ENCODE measurements around the gene ADAMTS16.

The ADAMTS16 gene

DNA sequence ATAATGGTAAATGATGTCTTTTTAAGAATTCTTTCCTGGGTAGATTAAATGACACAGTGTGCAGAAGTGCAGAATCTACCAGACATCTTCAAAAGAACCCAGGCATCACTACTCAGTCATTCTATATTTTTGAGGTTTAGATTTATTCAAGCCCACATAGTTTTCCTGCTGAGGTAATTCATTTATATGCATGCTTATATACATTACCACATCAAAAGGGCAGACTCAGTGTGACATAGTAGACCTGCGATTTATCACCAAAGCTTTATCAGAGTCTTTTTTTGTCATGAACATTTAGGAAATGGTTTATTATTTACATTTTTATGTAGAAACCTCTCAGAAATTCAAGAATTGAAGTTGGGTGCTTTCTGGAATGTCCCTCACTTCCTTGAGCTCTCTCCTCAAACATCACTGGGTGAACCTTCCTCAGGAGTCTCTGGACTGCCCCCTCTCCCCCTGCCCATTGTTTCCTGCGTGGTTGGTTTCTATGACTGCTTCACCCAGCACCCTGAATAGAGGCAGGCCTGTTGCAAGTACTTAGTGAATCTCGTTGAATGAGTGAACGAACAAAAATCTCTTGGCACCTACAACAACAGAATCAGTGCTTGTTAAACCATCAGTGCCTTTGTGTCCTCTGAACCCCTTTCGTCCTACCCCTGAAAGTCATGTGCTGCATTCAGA lies 42.5 kb downstream of the ADAMTS16 start:
- in situ Hi-C loops (cut with MboI; ENCODE audit: low sequenced_read_pairs) = no loop called here

DNA sequence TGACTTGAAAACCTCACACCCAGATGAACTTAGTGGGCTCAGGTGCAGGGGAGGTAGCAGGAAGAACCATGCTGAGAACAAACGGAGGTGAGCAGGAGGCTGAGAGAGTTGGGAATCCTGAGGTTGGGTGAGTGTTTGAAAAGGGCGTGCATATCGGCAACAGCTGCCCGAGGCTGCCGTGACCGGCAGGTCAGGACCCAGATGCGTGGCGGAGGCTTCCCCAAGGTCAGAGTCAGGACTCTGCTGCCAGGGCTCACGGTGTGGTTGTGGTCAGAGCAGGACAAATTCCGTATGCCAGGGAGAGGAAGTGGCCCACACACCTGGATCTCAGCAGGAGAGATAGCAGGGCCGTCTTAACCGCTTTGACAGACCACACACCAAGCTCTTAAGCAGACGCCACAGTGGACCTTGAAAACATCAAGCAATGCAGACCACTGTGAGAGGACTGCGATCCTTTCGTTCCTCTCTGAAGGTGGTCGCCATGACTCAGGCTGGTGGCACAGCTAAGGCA lies 43.1 kb downstream of the ADAMTS16 start:
- in situ Hi-C loops (cut with MboI; ENCODE audit: low sequenced_read_pairs) = no loop called here

DNA sequence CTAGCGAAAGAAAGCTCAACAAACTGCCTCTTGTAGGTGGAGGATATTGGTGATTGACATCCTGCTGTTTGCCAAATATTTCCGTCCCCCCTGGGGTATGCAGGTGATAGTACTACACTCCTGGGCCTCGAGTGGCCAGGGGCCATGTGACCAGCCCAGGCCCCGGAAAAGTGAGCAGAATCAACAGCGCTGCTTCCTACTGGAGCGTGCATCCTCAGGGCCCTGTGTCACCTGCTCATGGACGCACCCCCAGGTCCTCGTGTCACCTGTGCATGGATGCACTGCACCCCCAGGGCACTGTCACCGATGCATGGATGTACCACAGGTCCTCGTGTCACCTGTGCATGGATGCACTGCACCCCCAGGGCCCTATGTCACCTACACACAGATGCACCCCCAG lies 43.8 kb downstream of the ADAMTS16 start:
- in situ Hi-C loops (cut with MboI; ENCODE audit: low sequenced_read_pairs) = no loop called here

DNA sequence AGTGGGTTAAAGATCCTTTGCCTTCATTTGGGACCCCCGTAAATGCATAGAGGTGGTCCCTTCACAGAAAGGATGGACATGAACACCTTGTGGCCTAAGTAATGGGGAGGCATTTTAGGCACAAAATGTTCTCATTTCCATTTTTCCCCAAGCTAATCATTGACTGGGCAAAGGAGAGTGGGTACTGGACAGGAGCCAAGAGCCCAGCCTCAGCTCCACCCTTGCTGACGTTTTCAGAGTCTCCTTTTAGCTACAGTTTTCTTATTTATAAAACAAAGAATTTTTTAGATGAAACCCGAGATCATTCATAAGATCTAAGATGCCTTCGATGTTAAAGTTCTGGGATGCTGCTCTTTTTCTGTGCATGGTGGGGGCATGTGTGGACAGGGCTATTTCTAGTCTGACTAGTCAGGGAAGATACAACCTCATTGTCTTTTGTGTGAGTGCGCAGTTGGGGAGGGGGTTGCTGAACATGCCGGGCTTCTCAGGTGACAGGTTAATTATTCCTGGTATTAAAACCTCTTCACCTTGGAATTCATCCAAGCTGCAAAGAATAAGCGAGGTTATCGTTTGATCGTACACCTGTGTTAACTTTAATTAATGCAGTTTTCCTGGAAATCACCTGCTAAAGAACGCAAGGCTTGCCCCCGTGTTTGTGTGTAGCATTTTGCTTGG lies 48.4 kb downstream of the ADAMTS16 start:
- in situ Hi-C loops (cut with MboI; ENCODE audit: low sequenced_read_pairs) = no loop called here

DNA sequence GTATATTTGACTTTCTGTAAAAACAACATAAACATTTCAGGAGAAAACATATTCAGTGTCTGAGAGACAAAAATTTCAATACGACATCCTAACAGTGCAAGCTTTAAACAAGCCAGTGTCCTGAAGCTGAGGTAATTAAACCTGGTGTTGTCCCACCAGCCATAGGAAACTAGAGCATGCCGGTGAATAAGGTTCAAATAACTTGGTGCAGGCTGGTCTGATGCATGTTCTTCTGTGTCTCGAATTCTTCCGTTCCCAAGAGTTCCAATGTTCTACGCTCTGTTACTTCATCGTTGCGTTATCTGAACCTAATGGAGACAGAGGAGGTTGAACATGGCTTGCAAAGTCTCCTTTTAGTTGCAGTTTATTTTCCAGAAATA lies 48.9 kb downstream of the ADAMTS16 start:
- in situ Hi-C loops (cut with MboI; ENCODE audit: low sequenced_read_pairs) = no loop called here

DNA sequence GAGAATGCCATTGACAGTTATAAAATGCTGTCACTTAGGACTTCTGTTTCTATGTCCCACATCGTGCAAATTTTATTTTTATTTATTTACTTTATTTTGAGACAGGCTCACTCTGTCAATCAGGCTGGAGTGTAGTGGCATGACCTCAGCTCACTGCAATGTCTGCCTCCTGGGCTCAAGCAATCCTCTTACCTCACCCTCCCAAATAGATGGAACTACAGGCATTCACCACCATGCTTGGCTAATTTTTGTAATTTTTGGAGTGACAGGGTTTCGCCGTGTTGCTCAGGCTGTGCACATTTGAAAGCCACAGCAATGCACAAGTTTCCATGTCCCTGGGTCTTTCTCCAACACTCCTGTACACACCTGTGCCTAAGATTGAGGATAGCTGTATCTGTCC lies 51.8 kb downstream of the ADAMTS16 start:
- in situ Hi-C loops (cut with MboI; ENCODE audit: low sequenced_read_pairs) = no loop called here

DNA sequence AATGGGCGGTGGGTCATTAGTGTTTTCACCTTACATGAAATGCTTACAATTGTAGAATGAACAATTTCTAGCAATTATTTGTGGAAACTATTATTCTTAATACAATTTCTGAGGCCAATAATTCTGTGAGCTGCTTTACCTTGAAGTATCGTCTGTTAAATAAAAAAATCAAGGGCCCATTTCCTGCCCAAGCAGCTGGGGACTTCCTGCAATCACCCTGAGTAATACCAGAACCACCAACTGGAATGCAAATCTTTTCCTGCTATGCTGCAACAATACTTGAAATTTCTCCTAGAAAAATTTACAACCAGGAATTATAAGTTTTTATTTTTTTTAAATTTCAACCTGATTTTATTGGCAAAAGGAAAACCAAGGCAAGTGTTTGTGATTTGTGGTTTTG lies 52.6 kb downstream of the ADAMTS16 start:
- in situ Hi-C loops (cut with MboI; ENCODE audit: low sequenced_read_pairs) = no loop called here

DNA sequence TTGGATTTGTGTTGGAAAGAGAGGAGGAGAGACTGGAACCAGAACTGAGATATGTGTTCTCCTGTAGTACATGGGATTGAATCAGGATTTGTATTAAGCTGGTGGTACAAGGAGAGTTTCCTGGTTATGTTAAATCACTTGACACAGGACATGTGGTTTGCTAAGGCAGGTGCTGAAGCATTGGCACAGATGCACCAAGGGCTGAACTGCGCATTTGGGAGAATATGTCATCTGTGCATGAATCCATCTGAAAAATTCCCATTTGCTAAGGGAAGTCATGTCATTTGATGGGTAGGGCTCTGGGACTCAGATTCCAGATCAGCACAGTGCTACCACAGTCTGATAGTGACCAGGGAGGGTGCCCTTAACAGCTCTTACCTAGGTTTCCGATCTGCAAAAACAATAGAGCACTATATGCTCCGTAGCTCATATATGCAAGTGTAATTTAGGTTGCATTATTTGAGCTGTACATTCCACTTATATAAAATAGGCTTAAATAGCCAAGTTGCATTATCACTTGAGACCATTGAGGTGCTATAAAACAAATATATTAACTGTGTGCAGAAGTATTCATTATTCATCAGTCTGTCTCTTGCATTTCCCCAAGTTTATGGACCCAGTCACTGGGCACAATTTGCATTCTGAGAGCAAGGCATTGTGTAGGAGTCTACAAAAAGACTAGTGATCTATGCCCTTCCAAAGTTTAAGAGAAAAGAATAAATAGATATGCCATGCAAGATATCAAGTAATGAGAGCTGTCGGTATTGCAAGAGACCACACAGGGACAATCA lies 55.2 kb downstream of the ADAMTS16 start:
- in situ Hi-C loops (cut with MboI; ENCODE audit: low sequenced_read_pairs) = no loop called here

DNA sequence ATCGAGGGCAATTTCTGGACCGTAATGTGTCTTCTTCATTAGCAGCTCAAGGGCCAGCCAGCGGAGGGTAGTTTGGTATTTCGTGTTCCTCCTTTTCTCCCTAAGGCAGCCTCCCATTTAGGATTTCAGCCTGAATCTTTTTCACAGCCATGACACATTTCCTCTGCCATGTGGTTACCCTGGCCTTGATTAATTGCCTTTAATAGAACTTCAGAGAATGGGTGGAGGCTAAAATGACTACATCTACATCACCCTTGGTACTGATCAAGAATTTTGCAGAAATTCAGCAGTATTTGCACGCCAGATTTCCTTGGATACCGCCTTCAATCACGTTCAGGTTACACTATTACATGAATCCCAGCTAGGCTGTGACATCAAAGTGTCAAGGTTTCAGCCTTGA lies 58.0 kb downstream of the ADAMTS16 start:
- in situ Hi-C loops (cut with MboI; ENCODE audit: low sequenced_read_pairs) = no loop called here

DNA sequence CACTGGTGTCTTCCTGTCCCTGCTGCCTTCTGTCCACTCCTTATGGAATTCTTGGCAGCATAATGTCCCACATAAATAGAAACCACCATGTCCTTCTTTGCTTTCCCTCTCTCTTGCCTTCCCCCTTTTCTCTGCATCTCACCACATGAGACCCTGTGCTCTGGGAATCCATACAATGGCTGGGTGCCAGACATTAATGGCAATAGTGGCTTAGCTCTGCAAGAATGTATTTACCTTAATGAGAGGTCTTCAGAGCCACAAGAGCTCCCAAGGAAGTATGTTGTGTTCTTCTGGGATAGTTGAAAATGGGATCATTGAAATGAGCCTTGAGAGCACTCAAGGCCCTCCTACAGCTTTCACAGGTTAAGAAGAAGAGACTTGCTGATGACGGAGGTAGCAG lies 58.7 kb downstream of the ADAMTS16 start:
- in situ Hi-C loops (cut with MboI; ENCODE audit: low sequenced_read_pairs) = no loop called here

DNA sequence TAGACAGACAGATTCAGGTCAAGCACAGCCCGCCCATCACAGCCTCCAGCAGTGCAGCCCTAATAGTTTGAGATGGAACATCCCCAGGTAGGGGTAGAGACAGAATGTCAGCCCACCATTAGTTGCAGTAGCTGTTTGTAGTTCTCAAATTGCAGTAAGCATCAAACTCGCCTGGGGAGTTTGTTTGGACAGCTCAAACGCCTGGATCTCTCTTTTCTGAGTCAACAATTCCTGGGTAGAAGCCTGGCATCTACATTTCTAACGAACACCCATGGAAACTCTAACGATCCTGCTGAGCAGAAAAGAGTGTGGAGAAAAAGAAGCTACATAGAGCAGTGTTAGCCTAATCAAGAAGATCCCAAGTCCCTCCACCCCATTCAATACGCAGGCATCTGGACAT lies 59.4 kb downstream of the ADAMTS16 start:
- in situ Hi-C loops (cut with MboI; ENCODE audit: low sequenced_read_pairs) = no loop called here

DNA sequence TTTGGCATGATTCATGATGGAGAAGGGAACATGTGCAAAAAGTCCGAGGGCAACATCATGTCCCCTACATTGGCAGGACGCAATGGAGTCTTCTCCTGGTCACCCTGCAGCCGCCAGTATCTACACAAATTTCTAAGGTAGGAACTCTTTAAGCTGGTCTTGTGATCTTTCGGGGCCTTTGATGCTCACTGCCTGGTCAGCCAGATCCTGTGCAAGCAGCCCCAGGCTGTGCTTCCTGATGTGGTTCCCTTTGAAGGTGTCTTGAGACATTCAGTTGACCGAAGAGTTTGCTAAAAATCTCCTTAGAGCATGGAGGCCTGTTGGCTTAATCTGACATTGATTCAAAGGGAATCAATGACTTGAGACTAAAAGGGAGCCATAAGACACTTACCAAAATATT lies 60.0 kb downstream of the ADAMTS16 start:
- in situ Hi-C loops (cut with MboI; ENCODE audit: low sequenced_read_pairs) = no loop called here

DNA sequence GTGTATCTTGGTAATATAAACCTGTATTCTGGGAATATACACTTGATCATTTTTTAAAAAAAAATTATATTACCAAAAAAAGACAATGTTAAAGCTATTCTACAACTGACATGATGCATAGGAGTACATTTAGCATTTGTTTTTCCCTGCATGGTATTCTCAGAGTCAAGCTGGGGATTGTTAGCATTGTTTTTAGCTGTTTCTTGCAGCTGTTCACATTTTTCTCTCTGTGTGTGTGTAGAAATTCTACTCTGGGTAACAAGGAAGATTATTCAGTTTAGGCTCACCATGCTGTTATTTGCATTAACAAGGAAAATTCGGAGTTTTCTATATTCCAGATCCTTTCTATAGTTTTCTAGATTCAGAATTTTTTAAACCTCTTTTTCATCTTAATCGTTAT lies 62.2 kb downstream of the ADAMTS16 start:
- in situ Hi-C loops (cut with MboI; ENCODE audit: low sequenced_read_pairs) = no loop called here

DNA sequence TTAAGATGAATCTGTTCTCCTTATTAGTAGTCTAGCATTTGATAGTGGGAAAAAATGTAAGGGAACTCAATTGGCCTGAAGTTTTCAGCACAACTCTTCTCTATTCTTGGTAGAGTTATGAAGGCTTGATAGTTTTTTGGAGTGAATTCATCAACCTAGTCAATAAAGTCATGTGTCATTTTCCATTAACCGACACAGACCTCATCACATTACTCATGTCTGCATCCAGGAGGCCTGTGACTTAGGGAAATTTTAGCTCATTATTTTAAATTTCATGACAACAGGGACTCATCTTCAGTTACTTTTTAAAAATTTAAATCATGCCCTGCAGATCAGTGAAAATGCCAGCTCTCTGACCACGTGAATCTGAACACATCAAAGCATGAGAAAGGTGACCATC lies 63.3 kb downstream of the ADAMTS16 start:
- in situ Hi-C loops (cut with MboI; ENCODE audit: low sequenced_read_pairs) = no loop called here

DNA sequence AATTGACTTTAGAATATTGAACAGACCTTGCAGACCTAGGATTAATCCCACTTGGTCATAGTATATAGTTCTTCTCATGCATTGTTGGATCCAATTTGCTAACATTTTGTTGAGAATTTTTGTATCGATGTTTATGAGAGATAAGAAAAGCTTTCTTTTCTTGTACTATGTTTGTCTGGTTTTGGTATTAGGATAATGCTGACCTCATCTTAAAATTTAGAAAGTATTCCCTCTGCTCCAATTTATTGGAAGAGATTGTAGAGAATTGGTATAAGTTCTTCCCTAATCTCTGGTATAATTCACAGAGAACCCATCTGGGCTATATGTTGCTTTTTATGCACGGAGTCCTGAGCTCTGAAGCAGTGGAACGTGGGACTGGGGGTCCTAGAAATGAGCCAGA lies 67.7 kb downstream of the ADAMTS16 start:
- in situ Hi-C loops (cut with MboI; ENCODE audit: low sequenced_read_pairs) = no loop called here

DNA sequence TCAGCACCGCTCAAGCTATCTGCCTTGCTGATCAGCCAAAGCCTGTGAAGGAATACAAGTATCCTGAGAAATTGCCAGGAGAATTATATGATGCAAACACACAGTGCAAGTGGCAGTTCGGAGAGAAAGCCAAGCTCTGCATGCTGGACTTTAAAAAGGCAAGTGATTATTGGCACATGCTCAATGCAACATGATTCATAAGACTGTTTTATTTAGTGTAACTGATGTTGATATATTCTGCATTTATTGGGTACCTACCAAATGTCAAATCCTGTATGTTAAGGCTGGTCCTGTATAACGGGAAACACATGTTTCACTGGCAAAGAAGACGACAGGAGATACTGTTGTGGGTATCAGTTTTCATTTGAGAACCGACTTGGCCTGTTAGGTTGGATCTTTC lies 69.0 kb downstream of the ADAMTS16 start:
- in situ Hi-C loops (cut with MboI; ENCODE audit: low sequenced_read_pairs) = no loop called here

DNA sequence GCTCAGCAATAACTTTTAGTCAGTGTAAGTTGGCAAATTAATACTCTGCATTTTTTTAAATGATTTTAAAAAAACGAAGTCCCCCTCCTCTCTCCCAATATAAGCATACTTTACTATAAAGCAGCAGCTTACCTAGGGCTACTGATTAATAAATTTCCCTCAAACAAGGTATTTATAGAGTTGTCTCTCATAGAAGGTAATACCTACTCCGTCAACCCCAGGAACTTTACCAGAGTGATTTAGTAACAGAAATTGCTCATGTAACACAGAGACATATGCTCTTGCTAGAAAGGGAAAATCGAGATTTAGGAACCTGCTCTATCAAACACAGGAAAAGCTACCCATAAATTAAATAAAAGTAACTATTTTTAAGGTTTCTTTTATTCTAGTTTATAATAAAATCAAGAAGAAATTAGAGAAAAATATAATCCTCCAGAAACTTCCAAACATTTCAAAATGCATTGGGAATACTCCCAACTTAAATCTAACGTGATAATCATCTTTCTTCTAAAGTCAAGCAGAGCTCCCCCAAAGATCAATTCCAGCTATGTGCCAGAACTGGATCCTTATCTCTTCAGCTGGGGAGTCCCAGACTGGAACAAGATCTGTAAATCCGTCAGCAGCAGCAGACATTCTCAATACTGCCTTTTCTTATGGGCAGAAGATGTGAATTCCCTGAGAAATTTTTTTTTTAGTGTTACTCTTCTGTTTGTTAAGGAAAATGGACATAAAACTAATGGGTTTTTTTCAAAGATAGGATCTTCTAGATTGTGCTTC lies 69.6 kb downstream of the ADAMTS16 start:
- in situ Hi-C loops (cut with MboI; ENCODE audit: low sequenced_read_pairs) = no loop called here

DNA sequence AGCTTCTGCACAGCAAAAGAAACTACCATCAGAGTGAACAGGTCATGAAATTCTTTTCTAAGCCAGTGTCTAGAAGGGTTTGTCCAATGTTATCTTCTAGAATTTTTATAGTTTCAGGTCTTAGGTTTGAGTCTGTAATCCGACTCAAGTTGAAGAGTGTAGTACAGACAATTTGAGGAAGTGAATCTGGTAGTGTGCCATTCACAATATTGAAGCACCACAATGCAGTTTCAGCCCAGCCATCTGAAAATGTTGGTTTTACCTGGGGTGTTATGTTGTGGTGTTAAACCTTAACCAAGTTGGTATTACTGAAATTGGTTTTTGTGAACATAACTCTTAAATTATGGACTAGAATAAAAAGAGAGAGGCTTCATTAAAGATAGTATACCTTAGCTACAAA lies 77.2 kb downstream of the ADAMTS16 start:
- in situ Hi-C loops (cut with MboI; ENCODE audit: low sequenced_read_pairs) = no loop called here

DNA sequence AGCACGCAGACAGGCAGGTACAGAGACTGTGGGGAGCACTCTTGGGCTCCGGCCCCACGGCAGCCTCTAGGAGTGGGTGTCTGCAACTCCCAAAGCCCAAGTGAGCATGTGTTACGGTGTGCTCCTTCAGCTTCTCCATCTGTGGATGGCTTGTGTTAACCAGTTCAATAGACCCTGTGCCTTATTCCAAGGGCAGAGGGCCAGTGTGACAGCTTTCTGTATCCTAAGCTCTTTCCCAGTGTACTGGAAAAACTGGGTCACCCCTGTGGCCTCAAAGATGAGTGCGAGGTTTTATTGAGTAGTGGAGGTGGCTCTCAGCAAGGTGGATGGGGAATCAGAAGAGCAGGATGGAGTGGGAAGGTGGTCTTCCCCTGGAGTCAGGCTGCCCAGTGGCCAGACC lies 78.3 kb downstream of the ADAMTS16 start:
- in situ Hi-C loops (cut with MboI; ENCODE audit: low sequenced_read_pairs) = no loop called here

DNA sequence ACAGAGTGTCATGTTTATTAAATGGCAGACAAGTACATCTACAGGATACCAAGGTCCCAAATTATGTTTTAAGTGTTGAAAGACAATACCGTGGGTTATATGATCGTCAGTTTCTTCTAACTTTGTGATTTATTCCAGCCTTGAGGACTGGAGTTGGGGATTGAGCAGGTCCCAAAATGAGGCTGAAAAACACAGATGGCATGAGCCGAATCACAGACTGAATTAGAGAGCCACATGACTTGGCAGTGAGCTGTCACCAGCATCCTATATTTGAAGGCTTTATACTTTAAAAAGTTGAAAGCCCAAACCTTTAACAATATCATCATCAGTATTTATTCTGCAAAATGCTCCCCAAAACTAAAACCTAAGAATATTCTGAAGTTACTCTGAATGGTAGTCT lies 79.4 kb downstream of the ADAMTS16 start:
- in situ Hi-C loops (cut with MboI; ENCODE audit: low sequenced_read_pairs) = no loop called here

Data from hTERT RPE-1 (cell line).